Activated CD4-positive, alpha-beta T cell treated with anti-CD3 and anti-CD28 coated beads, Interleukin-2, amount 10 ng/mL, durations not matched to agents 7 days and 5 days (primary cell): ENCODE results near the gene LRRC36. TPM values are rescaled to one million over a fixed set of nuclear protein-coding genes. Genes with fewer than 3 reads are reported as not detected.

Source experiments
- CTCF ChIA-PET: fragments of 350-600 bp; sonication (Branson Sonifier 250); formaldehyde crosslinking; loops from one replicate; lab custom pipeline; 2021; ENCODE audit warnings: antibody characterized with exemption; lab: Charles Lee
- POLR2A ChIA-PET: fragments of 350-600 bp; sonication (Branson Sonifier 250); formaldehyde crosslinking; loops from one replicate; lab custom pipeline; 2021; ENCODE audit warnings: antibody characterized with exemption; lab: Charles Lee
- DNase-seq: peaks from one replicate; pipeline ENCODE4 v3.0.0-alpha.2; 2020
- H3K27ac Mint-ChIP-seq: one replicate; pipeline ENCODE4 v1.8.0; 2021; ENCODE audit warnings: mild to moderate bottlenecking, moderate library complexity, mixed read lengths
- H3K27me3 Mint-ChIP-seq: one replicate; pipeline ENCODE4 v1.8.0; 2021; ENCODE audit warnings: mixed read lengths
- H3K36me3 Mint-ChIP-seq: one replicate; pipeline ENCODE4 v1.8.0; 2021; ENCODE audit warnings: low read depth, mixed read lengths
- H3K4me1 Mint-ChIP-seq: one replicate; pipeline ENCODE4 v1.8.0; 2021; ENCODE audit warnings: mixed read lengths
- H3K4me3 Mint-ChIP-seq: one replicate; pipeline ENCODE4 v1.8.0; 2021; ENCODE audit warnings: mild to moderate bottlenecking, moderate library complexity, mixed read lengths
- H3K9me3 Mint-ChIP-seq: one replicate; pipeline ENCODE4 v1.8.0; 2021; ENCODE audit warnings: mixed read lengths
- total RNA-seq, 2 experiments: library from RNA; stranded (reverse); gene quantifications; one replicate each; pipeline ENCODE4 v1.2.3, GENCODE V29; 2021

The LRRC36 gene
- total RNA-seq, 2 experiments from 2014 or later, result not detected

- POLR2A ChIA-PET, result no interaction called here
- Mint-ChIP-seq H3K4me1 (peaks cover 8% of the 10 kb centered on the region), H3K4me3 (peak overlapping the region; percentile 69), H3K27me3 (peaks cover 45% of the 10 kb centered on the region), H3K36me3 (no peaks in the 10 kb centered on the region), H3K9me3 (no peaks in the 10 kb centered on the region), H3K27ac (no peak overlapping the region)
- no peak for DNase-seq
- CTCF ChIA-PET, result interaction anchor here (0.5 to 1.1 kb wide), 2 partner anchors 21 to 294 kb away, joined by 4 read pairs; no protein-coding TSS in a partner anchor
Observed at GRCh38 chr16:67429799-67430503, 103.3 kb downstream of the LRRC36 start.

DNA sequence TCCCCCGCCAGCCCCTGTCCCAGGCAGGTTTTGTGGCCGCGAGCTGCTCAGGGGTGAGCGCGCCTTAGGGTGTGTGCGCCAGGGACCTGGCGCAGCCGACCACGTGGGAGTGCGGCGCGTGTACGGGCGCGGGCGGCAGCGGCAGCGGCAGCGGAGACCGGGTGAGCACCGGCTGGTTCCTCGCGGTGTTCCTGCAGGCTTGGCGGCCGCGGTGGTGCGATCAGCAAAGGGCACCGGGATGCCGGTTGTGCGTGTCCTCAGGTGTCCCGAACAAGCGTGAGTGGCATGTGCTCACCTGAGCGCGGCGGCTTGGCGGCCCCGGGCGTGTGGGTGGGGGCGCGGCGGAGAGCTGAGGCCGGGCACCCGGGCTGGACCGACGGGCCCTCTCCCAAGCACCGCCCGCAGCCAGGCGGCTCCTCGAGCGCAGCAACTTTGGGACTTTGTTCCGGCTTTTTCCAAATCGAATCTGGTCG lies 103.9 kb downstream of the LRRC36 start:
- Mint-ChIP-seq H3K27ac (no peak overlapping the region), H3K36me3 (no peaks in the 10 kb centered on the region), H3K4me3 (peak overlapping the region; percentile 69), H3K9me3 (no peaks in the 10 kb centered on the region), H3K4me1 (peaks cover 8% of the 10 kb centered on the region), H3K27me3 (peaks cover 40% of the 10 kb centered on the region)
- CTCF ChIA-PET, result interaction anchor here (0.5 to 0.6 kb wide), 3 partner anchors 82 to 294 kb away, joined by 3 to 4 read pairs (median 4); no protein-coding TSS in a partner anchor
- DNase-seq, result peak; percentile 22
- POLR2A ChIA-PET, result no interaction called here

DNA sequence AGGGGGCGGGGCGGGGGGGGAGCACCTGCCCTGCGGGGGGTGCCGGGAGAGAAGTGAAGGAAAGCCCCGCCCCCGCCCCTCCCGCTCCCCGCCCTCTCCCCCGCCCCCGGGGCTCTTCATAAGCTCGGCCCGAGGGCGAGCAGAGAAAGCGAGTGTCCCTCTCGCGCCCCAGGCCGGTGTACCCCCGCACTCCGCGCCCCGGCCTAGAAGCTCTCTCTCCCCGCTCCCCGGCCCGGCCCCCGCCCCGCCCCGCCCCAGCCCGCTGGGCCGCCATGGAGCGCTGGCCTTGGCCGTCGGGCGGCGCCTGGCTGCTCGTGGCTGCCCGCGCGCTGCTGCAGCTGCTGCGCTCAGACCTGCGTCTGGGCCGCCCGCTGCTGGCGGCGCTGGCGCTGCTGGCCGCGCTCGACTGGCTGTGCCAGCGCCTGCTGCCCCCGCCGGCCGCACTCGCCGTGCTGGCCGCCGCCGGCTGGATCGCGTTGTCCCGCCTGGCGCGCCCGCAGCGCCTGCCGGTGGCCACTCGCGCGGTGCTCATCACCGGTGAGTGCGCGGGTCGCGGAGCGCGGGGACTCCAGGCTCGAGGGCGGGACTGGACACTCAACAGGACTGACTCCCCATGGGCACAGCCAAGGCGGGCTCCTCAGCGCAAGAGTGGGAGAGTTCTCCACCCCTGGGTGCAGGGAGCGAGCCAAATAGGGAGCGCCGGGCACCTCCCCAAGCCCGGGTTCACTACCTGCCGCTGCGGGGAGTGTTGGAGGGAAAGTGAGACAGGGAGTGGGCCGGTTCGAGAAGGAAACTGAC lies 104.6 kb downstream of the LRRC36 start, which contains the start of gene HSD11B2:
Gene HSD11B2, plus strand, starts transcription at position 145 of the 798 bp plus-strand sequence. Its CDS starts 128 bp downstream, at position 273.
- H3K27ac Mint-ChIP-seq, result no peak within 1 kb of the TSS
- no peaks in the 10 kb centered on the region for H3K9me3 Mint-ChIP-seq
- no peaks in the 10 kb centered on the region for H3K36me3 Mint-ChIP-seq
- peaks cover 8% of the 10 kb centered on the region for H3K4me1 Mint-ChIP-seq
- H3K27me3 Mint-ChIP-seq, result peaks cover 40% of the 10 kb centered on the region
- POLR2A ChIA-PET, result no interaction called here
- H3K4me3 Mint-ChIP-seq, result peak within 1 kb of the TSS; percentile 69
- peak; percentile 16 for DNase-seq
- CTCF ChIA-PET, result interaction anchor here (0.6 to 1.0 kb wide), 3 partner anchors 10 to 186 kb away, joined by 3 to 4 read pairs (median 3); no protein-coding TSS in a partner anchor

DNA sequence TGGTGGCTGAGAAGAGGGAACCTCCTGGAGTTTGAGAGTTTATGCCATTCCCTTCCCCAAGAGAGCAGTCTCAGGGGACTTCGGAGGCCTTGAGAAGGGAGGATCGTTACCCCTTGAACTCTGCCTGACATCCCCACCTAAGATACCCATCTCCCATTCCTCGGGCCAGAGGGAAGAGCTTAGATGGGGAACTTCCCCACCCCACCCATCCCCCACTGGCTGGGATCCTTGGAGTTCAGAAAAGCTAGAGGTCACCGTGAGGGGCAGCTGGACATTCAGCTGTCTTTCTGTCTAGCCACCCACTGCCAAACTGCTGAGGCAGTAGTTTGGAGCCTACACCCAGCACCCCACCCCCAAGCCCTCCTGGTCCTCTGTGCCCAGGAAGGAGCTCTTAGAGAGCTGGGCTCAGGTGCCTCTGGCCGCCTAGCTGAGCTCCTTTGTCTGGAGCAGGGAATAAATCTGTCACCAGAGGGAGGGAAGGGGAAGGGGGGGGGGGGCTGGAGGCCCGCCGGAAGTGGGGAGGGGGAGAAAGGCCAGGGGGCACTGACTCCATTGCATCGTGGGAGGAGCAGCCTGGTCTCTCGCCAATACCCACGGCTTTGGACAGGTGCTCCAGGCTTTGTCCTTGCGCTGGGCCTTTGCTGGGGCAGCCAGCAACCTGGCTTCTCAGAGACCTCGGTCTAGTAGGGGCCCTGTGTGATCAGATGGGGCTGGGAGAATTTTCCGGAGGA lies 105.3 kb downstream of the LRRC36 start:
- ChIA-PET POLR2A (no interaction called here), CTCF (interaction anchor here (1.0 kb wide), 1 partner anchor 9 kb away, joined by 3 read pairs; no protein-coding TSS in a partner anchor)
- no peaks in the 10 kb centered on the region for H3K36me3 Mint-ChIP-seq
- H3K27me3 Mint-ChIP-seq, result peaks cover 35% of the 10 kb centered on the region
- H3K4me3 Mint-ChIP-seq, result peak overlapping the region; percentile 40
- H3K4me1 Mint-ChIP-seq, result peaks cover 8% of the 10 kb centered on the region
- no peaks in the 10 kb centered on the region for H3K9me3 Mint-ChIP-seq
- no peak for DNase-seq
- H3K27ac Mint-ChIP-seq, result no peak overlapping the region

- no peak overlapping the region for H3K4me3 Mint-ChIP-seq
- no peak for DNase-seq
- no peaks in the 10 kb centered on the region for H3K36me3 Mint-ChIP-seq
- CTCF ChIA-PET, result interaction anchor here (1.0 to 1.1 kb wide), 2 partner anchors 9 to 149 kb away, joined by 3 read pairs; no protein-coding TSS in a partner anchor
- POLR2A ChIA-PET, result no interaction called here
- no peaks in the 10 kb centered on the region for H3K9me3 Mint-ChIP-seq
- peaks cover 35% of the 10 kb centered on the region for H3K27me3 Mint-ChIP-seq
- no peak overlapping the region for H3K27ac Mint-ChIP-seq
- peaks cover 8% of the 10 kb centered on the region for H3K4me1 Mint-ChIP-seq
Observed at GRCh38 chr16:67432506-67432890, 105.9 kb downstream of the LRRC36 start.

GRCh38 chr16:67433131-67433719 lies 106.6 kb downstream of the LRRC36 start:
- CTCF ChIA-PET, result interaction anchor here (0.6 to 3.6 kb wide), 6 partner anchors 13 to 150 kb away, joined by 3 to 19 read pairs (median 4); no protein-coding TSS in a partner anchor
- Mint-ChIP-seq H3K9me3 (no peaks in the 10 kb centered on the region), H3K36me3 (no peaks in the 10 kb centered on the region), H3K4me1 (peaks cover 8% of the 10 kb centered on the region), H3K27me3 (peaks cover 31% of the 10 kb centered on the region), H3K4me3 (no peak overlapping the region), H3K27ac (no peak overlapping the region)
- no peak for DNase-seq
- POLR2A ChIA-PET, result no interaction called here

Other genes starting within 250 kb of the LRRC36 start
- 10 to 100 TPM; 15.2 to 19.0 TPM for gene PHAF1, start 216.9 kb upstream of the LRRC36 start, total RNA-seq
- gene B3GNT9, start 175.8 kb upstream of the LRRC36 start, total RNA-seq, result 1 to 10 TPM; 7.1 to 7.2 TPM
- 10 to 100 TPM; 47.2 to 57.5 TPM for gene TRADD, start 166.9 kb upstream of the LRRC36 start, total RNA-seq
- 10 to 100 TPM; 35.7 to 46.6 TPM for gene FBXL8, start 166.9 kb upstream of the LRRC36 start, total RNA-seq
- gene HSF4, start 162.1 kb upstream of the LRRC36 start, total RNA-seq, result 10 to 100 TPM; 49.6 to 58.1 TPM
- gene NOL3, start 156.3 kb upstream of the LRRC36 start, total RNA-seq, result 10 to 100 TPM in 1 of 2 experiments, 1 to 10 TPM in 1; 8.9 to 13.3 TPM
- gene MATCAP1, start 142.9 kb upstream of the LRRC36 start, total RNA-seq, result 10 to 100 TPM; 47.5 to 51.4 TPM
- not detected for gene EXOC3L1, start 136.7 kb upstream of the LRRC36 start, total RNA-seq
- gene E2F4, start 134.7 kb upstream of the LRRC36 start, total RNA-seq, result 100 to 1,000 TPM; 114 to 120 TPM
- 1 to 10 TPM; 6.2 to 6.3 TPM for gene ELMO3, start 127.7 kb upstream of the LRRC36 start, total RNA-seq
- gene TMEM208, start 99.7 kb upstream of the LRRC36 start, total RNA-seq, result 10 to 100 TPM; 25.8 to 40.8 TPM
- 10 to 100 TPM; 59.2 to 62.0 TPM for gene FHOD1, start 79.3 kb upstream of the LRRC36 start, total RNA-seq
- 1 to 10 TPM; 1.5 to 2.0 TPM for gene SLC9A5, start 77.8 kb upstream of the LRRC36 start, total RNA-seq
- gene PLEKHG4, start 47.3 kb upstream of the LRRC36 start, total RNA-seq, result 10 to 100 TPM; 15.7 TPM
- gene KCTD19, start 74 bp upstream of the LRRC36 start, total RNA-seq, result not detected
- gene TPPP3, start 66.7 kb downstream of the LRRC36 start, total RNA-seq, result not detected
- under 1 TPM; 0.22 to 0.29 TPM for gene ZDHHC1, start 89.7 kb downstream of the LRRC36 start, total RNA-seq
- gene HSD11B2, start 104.3 kb downstream of the LRRC36 start, total RNA-seq, result not detected
- gene ATP6V0D1, start 154.3 kb downstream of the LRRC36 start, total RNA-seq, result 10 to 100 TPM; 52.1 to 60.3 TPM
- gene AGRP, start 156.7 kb downstream of the LRRC36 start, total RNA-seq, result not detected
- 10 to 100 TPM; 12.8 to 15.8 TPM for gene RIPOR1, start 202.0 kb downstream of the LRRC36 start, total RNA-seq
- 10 to 100 TPM; 87.1 to 98.5 TPM for gene CTCF, start 235.7 kb downstream of the LRRC36 start, total RNA-seq